GM12874 (cell line): Measurements from ENCODE around the gene GNAQ.

Experiments used
- CTCF ChIP-seq: IDR thresholded peaks from 2 replicates; pipeline ENCODE4 v1.5.1; 2011; ENCODE audit warnings: low read depth, mild to moderate bottlenecking, control low read depth, low read length, moderate library complexity; ENCODE audit not compliant: insufficient read depth

GNAQ gene

GRCh38 chr9:78053627-78054026 is 22.0 kb upstream of the GNAQ start:
- TF ChIP-seq CTCF = no peak

GRCh38 chr9:78050421-78050820 is 18.8 kb upstream of the GNAQ start:
- no peak for TF ChIP-seq CTCF

GRCh38 chr9:78049484-78049883 is 17.9 kb upstream of the GNAQ start:
- TF ChIP-seq CTCF = no peak

GRCh38 chr9:78047106-78047505 is 15.5 kb upstream of the GNAQ start:
- no peak for TF ChIP-seq CTCF

GRCh38 chr9:78046112-78046511 is 14.5 kb upstream of the GNAQ start:
- no peak for TF ChIP-seq CTCF

GRCh38 chr9:78044886-78045285 is 13.3 kb upstream of the GNAQ start:
- TF ChIP-seq CTCF = no peak

- no peak for TF ChIP-seq CTCF
Observed at GRCh38 chr9:78044189-78044588, 12.6 kb upstream of the GNAQ start.

- no peak for TF ChIP-seq CTCF
Observed at GRCh38 chr9:78041971-78042370, 10.4 kb upstream of the GNAQ start.
